HEK293T (cell line): Measurements from ENCODE around the gene MYH8.

Experiments used
- ARNT ChIP-seq: fragments of 450-650 bp; IDR thresholded peaks from 2 replicates; pipeline ENCODE4 v1.6.1; 2017; ENCODE audit warnings: mild to moderate bottlenecking
- CTBP1 ChIP-seq: fragments of 450-650 bp; IDR thresholded peaks from 2 replicates; pipeline ENCODE4 v1.6.1; 2016; ENCODE audit warnings: borderline replicate concordance
- FOXA1 ChIP-seq: fragments of 450-650 bp; IDR thresholded peaks from 2 replicates; pipeline ENCODE4 v1.6.1; 2016; ENCODE audit warnings: mild to moderate bottlenecking
- FOXM1 ChIP-seq: fragments of 450-650 bp; IDR thresholded peaks from 2 replicates; pipeline ENCODE4 v1.6.1; 2017; ENCODE audit warnings: mild to moderate bottlenecking, borderline replicate concordance
- HDGF ChIP-seq: fragments of 450-650 bp; IDR thresholded peaks from 2 replicates; pipeline ENCODE4 v1.6.1; 2017; ENCODE audit warnings: antibody characterized with exemption, borderline replicate concordance
- SP1 ChIP-seq: fragments of 450-650 bp; IDR thresholded peaks from 2 replicates; pipeline ENCODE4 v1.6.1; 2017
- SUZ12 ChIP-seq: fragments of 450-650 bp; IDR thresholded peaks from 2 replicates; pipeline ENCODE4 v1.6.1; 2016; ENCODE audit warnings: mild to moderate bottlenecking
- ZNF384 ChIP-seq: fragments of 450-650 bp; IDR thresholded peaks from 2 replicates; pipeline ENCODE4 v1.6.1; 2016

GRCh38 chr17:10421211-10421610 is 539 bp downstream of the MYH8 start:
- TF ChIP-seq ZNF384 = no peak
- TF ChIP-seq SP1 = no peak
- no peak for TF ChIP-seq FOXA1
- no peak for TF ChIP-seq CTBP1
- no peak for TF ChIP-seq ARNT
- TF ChIP-seq FOXM1 = no peak
- no peak for TF ChIP-seq SUZ12
- TF ChIP-seq HDGF = no peak
